Liver (tissue), 9 donors: Measurements from ENCODE around the gene NR5A2. TPM values are rescaled to one million over a fixed set of nuclear protein-coding genes. Genes with fewer than 3 reads are reported as not detected.

ENCODE experiments used
- DNase-seq: peaks from one replicate; pipeline ENCODE4 v3.0.0-alpha.2; 2017; ENCODE audit warnings: low spot score
- H3K27ac ChIP-seq, 2 donors: one replicate each; pipeline ENCODE4 v1.7.0; 2013; ENCODE audit warnings: inconsistent platforms in 2 of 2, low read length in 2 of 2, control low read depth in 1 of 2, low read depth in 1 of 2, mild to moderate bottlenecking in 1 of 2
- H3K27me3 ChIP-seq, 4 donors: one replicate each; pipeline versions ENCODE4 v1.6.1 to v1.7.0; 2013; ENCODE audit warnings: low read length in 3 of 4, inconsistent platforms in 1 of 4, mild to moderate bottlenecking in 1 of 4, moderate library complexity in 1 of 4; ENCODE audit not compliant: control insufficient read depth in 4 of 4, insufficient read depth in 4 of 4
- H3K36me3 ChIP-seq, 4 donors: one replicate each; pipeline versions ENCODE4 v1.6.1 to v1.7.0; 2013; ENCODE audit warnings: low read length in 3 of 4, mild to moderate bottlenecking in 3 of 4, low read depth in 1 of 4, moderate library complexity in 1 of 4; ENCODE audit not compliant: control insufficient read depth in 4 of 4, insufficient read depth in 3 of 4
- H3K4me1 ChIP-seq, 4 donors: one replicate each; pipeline versions ENCODE4 v1.6.1 to v1.7.0; 2013; ENCODE audit warnings: low read length in 3 of 4, mild to moderate bottlenecking in 3 of 4, moderate library complexity in 1 of 4; ENCODE audit not compliant: control insufficient read depth in 4 of 4, insufficient read depth in 4 of 4
- H3K4me3 ChIP-seq, 3 donors: one replicate each; pipeline versions ENCODE4 v1.6.1 to v1.7.0; 2013; ENCODE audit warnings: low read length in 3 of 3, control low read depth in 1 of 3, low read depth in 1 of 3, mild to moderate bottlenecking in 1 of 3
- H3K9ac ChIP-seq, 2 donors: one replicate each; pipeline ENCODE4 v1.7.0; 2013; ENCODE audit warnings: low read length in 2 of 2, mild to moderate bottlenecking in 2 of 2, moderate library complexity in 2 of 2, control low read depth in 1 of 2, low read depth in 1 of 2
- H3K9me3 ChIP-seq, 4 donors: one replicate each; pipeline versions ENCODE4 v1.6.1 to v1.7.0; 2013; ENCODE audit warnings: low read length in 3 of 4; ENCODE audit not compliant: control insufficient read depth in 4 of 4
- GABPA ChIP-seq, 2 donors: IDR thresholded peaks in 1 of 2; conservative IDR thresholded peaks in 1 of 2; 2 replicates each; pipeline ENCODE4 v1.6.1; 2016; ENCODE audit warnings: antibody characterized with exemption in 2 of 2, mild to moderate bottlenecking in 1 of 2, moderate library complexity in 1 of 2
- JUND ChIP-seq, 2 donors: IDR thresholded peaks; 2 replicates each; pipeline ENCODE4 v1.6.1; 2016; ENCODE audit warnings: antibody characterized with exemption in 2 of 2
- MAX ChIP-seq: IDR thresholded peaks from 2 replicates; pipeline ENCODE4 v1.6.1; 2016; ENCODE audit warnings: antibody characterized with exemption
- NR2F2 ChIP-seq: IDR thresholded peaks from 2 replicates; pipeline ENCODE4 v1.6.1; 2016; ENCODE audit warnings: antibody characterized with exemption
- RXRA ChIP-seq, 2 donors: IDR thresholded peaks; 2 replicates each; pipeline ENCODE4 v1.6.1; 2017 to 2018; ENCODE audit warnings: antibody characterized with exemption in 2 of 2, mild to moderate bottlenecking in 1 of 2
- TAF1 ChIP-seq: conservative IDR thresholded peaks from 2 replicates; pipeline ENCODE4 v1.6.1; 2016; ENCODE audit warnings: antibody characterized with exemption, mild to moderate bottlenecking
- ZBTB33 ChIP-seq: IDR thresholded peaks from 2 replicates; pipeline ENCODE4 v1.6.1; 2016; ENCODE audit warnings: antibody characterized with exemption
- WGBS: extraction: QIAGEN DNeasy Blood & Tissue Kit; methylation state at CpG from one replicate; pipeline ENCODE4 v1.1.7; 2013; 5-methylcytosine and 5-hydroxymethylcytosine counted together
- polyA plus RNA-seq, 2 donors: library from polyadenylated mRNA; stranded (reverse) in 1 of 2; unstranded in 1 of 2; fragments of 200-250 nt in 1 of 2; fragments of >200 nt in 1 of 2; fragmentation: Nextera tagmentation in 1 of 2; extraction: Ambion mirVana in 1 of 2; gene quantifications; one replicate each; pipeline versions ENCODE4 v1.2.1 to v1.2.3, GENCODE V29; 2013 to 2015
- total RNA-seq, 2 donors: library from RNA; depleted of rRNA; stranded (reverse); fragments of >200 nt; gene quantifications; one replicate each; pipeline ENCODE4 v1.2.3, GENCODE V29; 2014
- donor health status: healthy.
- donor health status: healthy.
- donor health status: healthy.
- donor health status: healthy.
- donor health status: healthy.

Gene NR5A2
- total and polyA plus RNA-seq, 4 donors = 10.0 to 37.5 (median 21.1) TPM

GRCh38 chr1:200040481-200041138 is 13.1 kb downstream of the NR5A2 start (continued):
- TF ChIP-seq GABPA (IDR thresholded peaks at IDR 0.05 in 1 of 2, conservative IDR thresholded peaks at IDR 0.05 in 1 of 2) = peak; percentile 76 to 83
- TF ChIP-seq MAX = peak; percentile 64
- peak; percentile 73 for TF ChIP-seq NR2F2

GRCh38 chr1:200041337-200042118 is 14.0 kb downstream of the NR5A2 start:
- Histone ChIP-seq H3K9me3 (no peaks in the 10 kb centered on the region), H3K4me3 (peak overlapping the region; percentile 64 to 84 (median 70)), H3K27ac (peak overlapping the region; percentile 95 to 96), H3K27me3 (no peaks in the 10 kb centered on the region), H3K9ac (peak overlapping the region; percentile 31 to 77), H3K4me1 (peaks cover 0 to 47% (median 26%) of the 10 kb centered on the region in 4 donors), H3K36me3 (no peaks in the 10 kb centered on the region)
- 26% methylated on average over 35 of the region's 35 CpGs for WGBS
- TF ChIP-seq ZBTB33 (peak; percentile 1), RXRA (IDR thresholded peaks at IDR 0.05) (no peak)
- DNase-seq = no peak

- DNase-seq = no peak
- no peaks in the 10 kb centered on the region for H3K27me3 ChIP-seq
- H3K27ac ChIP-seq = peak overlapping the region; percentile 95 to 96
- WGBS = 3% methylated on average over 22 of the region's 22 CpGs
- peaks cover 0 to 47% (median 23%) of the 10 kb centered on the region in 4 donors for H3K4me1 ChIP-seq
- peak overlapping the region; percentile 31 to 77 for H3K9ac ChIP-seq
- no peak for TF ChIP-seq NR2F2
- no peak for TF ChIP-seq TAF1
- TF ChIP-seq ZBTB33 = peak; percentile 11
- peak in 1 of 2 donors; percentile 36 for TF ChIP-seq JUND (IDR thresholded peaks at IDR 0.05)
- H3K9me3 ChIP-seq = no peaks in the 10 kb centered on the region
- H3K4me3 ChIP-seq = peak overlapping the region; percentile 64 to 84 (median 70)
- peaks cover 0 to under 1% (median 0%) of the 10 kb centered on the region in 4 donors for H3K36me3 ChIP-seq
These were observed 14.6 kb downstream of the NR5A2 start for GRCh38 chr1:200042119-200042551.
